Measurements from ENCODE around the gene GOPC. TPM values are rescaled to one million over a fixed set of nuclear protein-coding genes. Genes with fewer than 3 reads are reported as not detected.

Gene GOPC
- total RNA-seq, 1 donor from 2014 or later: 83.8 TPM

GRCh38 chr6:117595099-117595923 lies 7.0 kb downstream of the GOPC start:
- no peak for DNase-seq

GRCh38 chr6:117592983-117593759 lies 9.1 kb downstream of the GOPC start:
- DNase-seq: no peak

GRCh38 chr6:117591405-117591804 lies 10.9 kb downstream of the GOPC start:
- no peak for DNase-seq

- no peak for DNase-seq
Measured at GRCh38 chr6:117590447-117590846, 11.9 kb downstream of the GOPC start.

- DNase-seq: no peak
Measured at GRCh38 chr6:117585647-117586046, 16.7 kb downstream of the GOPC start.

GRCh38 chr6:117574198-117574597 lies 28.1 kb downstream of the GOPC start:
- no peak for DNase-seq

- no peak for DNase-seq
Measured at GRCh38 chr6:117573006-117573680, 29.2 kb downstream of the GOPC start.

- no peak for DNase-seq
Measured at GRCh38 chr6:117568831-117569410, 33.4 kb downstream of the GOPC start.

- DNase-seq: no peak
Measured at GRCh38 chr6:117568247-117568646, 34.1 kb downstream of the GOPC start.

GRCh38 chr6:117564681-117565080 lies 37.6 kb downstream of the GOPC start:
- no peak for DNase-seq

GRCh38 chr6:117561128-117561527 lies 41.2 kb downstream of the GOPC start:
- DNase-seq: no peak

GRCh38 chr6:117559299-117559698 lies 43.0 kb downstream of the GOPC start:
- no peak for DNase-seq

GRCh38 chr6:117558818-117559217 lies 43.5 kb downstream of the GOPC start:
- no peak for DNase-seq

- no peak for DNase-seq
Measured at GRCh38 chr6:117557951-117558350, 44.4 kb downstream of the GOPC start.

- no peak for DNase-seq
Measured at GRCh38 chr6:117555882-117556498, 46.3 kb downstream of the GOPC start.

- no peak for DNase-seq
Measured at GRCh38 chr6:117555262-117555849, 47.0 kb downstream of the GOPC start.

- DNase-seq: no peak
Measured at GRCh38 chr6:117553142-117553541, 49.2 kb downstream of the GOPC start.

- no peak for DNase-seq
Measured at GRCh38 chr6:117552618-117553017, 49.7 kb downstream of the GOPC start.

- DNase-seq: no peak
Measured at GRCh38 chr6:117550618-117551242, 51.6 kb downstream of the GOPC start.

GRCh38 chr6:117550078-117550600 lies 52.2 kb downstream of the GOPC start:
- DNase-seq: no peak

- no peak for DNase-seq
Measured at GRCh38 chr6:117549611-117550010, 52.7 kb downstream of the GOPC start.
